ENCODE data around the gene SDHA.
"Not testable (repeated sequence)": the region's sequence is repeated elsewhere in the genome, so short reads cannot be mapped to it uniquely, and the experiment has no call there.

GRCh38 chr5:296207-296606, 78.1 kb downstream of the SDHA start:
- not testable (repeated sequence) for TF ChIP-seq CTCF (IDR thresholded peaks at IDR 0.05; ENCODE audit: insufficient read depth, low read depth, low read length); EZH2 (IDR thresholded peaks at IDR 0.05; ENCODE audit: insufficient read depth, low read length)

Data from astrocyte (in vitro differentiated cells and primary cell).